Activated T-cell treated with anti-CD3 and anti-CD28 coated beads for 24 hours (primary cell): ENCODE data around the gene CTSD.

ENCODE experiments used
- DNase-seq: peaks from one replicate; pipeline ENCODE4 v3.0.0-alpha.2; 2020; ENCODE audit warnings: low read depth

Gene CTSD

GRCh38 chr11:1755692-1756561 is 7.8 kb downstream of the CTSD start:
- DNase-seq: no peak

- no peak for DNase-seq
Measured at GRCh38 chr11:1755344-1755691, 8.4 kb downstream of the CTSD start.

GRCh38 chr11:1754376-1755150 is 9.2 kb downstream of the CTSD start:
- DNase-seq: no peak

- no peak for DNase-seq
Measured at GRCh38 chr11:1753929-1754305, 9.8 kb downstream of the CTSD start.

- DNase-seq: no peak
Measured at GRCh38 chr11:1753229-1753928, 10.3 kb downstream of the CTSD start.

GRCh38 chr11:1752907-1753228 is 10.9 kb downstream of the CTSD start:
- no peak for DNase-seq

GRCh38 chr11:1751999-1752906 is 11.5 kb downstream of the CTSD start:
- no peak for DNase-seq

- no peak for DNase-seq
Measured at GRCh38 chr11:1751531-1751921, 12.2 kb downstream of the CTSD start.

- no peak for DNase-seq
Measured at GRCh38 chr11:1750840-1751530, 12.7 kb downstream of the CTSD start.

GRCh38 chr11:1750481-1750839 is 13.3 kb downstream of the CTSD start, which contains the start of gene IFITM10:
TSS of gene IFITM10 (minus strand) at chr11:1750595. CDS start at chr11:1750442, 153 bp downstream.
- DNase-seq: no peak

GRCh38 chr11:1749395-1750351 is 14.1 kb downstream of the CTSD start:
- no peak for DNase-seq

- DNase-seq: no peak
Measured at GRCh38 chr11:1748636-1749394, 14.9 kb downstream of the CTSD start.

GRCh38 chr11:1747753-1748635 is 15.7 kb downstream of the CTSD start:
- no peak for DNase-seq

GRCh38 chr11:1746956-1747752 is 16.6 kb downstream of the CTSD start:
- no peak for DNase-seq

- DNase-seq: no peak
Measured at GRCh38 chr11:1746511-1746931, 17.2 kb downstream of the CTSD start.

GRCh38 chr11:1745701-1746320 is 17.9 kb downstream of the CTSD start:
- no peak for DNase-seq
